Measurements from ENCODE around the gene SLC4A2.
A peak's percentile ranks its signal among the peaks of the same experiment; 100 is the strongest.
"Not testable (repeated sequence)": the region's sequence is repeated elsewhere in the genome, so short reads cannot be mapped to it uniquely, and the experiment has no call there.

SLC4A2 gene

DNA sequence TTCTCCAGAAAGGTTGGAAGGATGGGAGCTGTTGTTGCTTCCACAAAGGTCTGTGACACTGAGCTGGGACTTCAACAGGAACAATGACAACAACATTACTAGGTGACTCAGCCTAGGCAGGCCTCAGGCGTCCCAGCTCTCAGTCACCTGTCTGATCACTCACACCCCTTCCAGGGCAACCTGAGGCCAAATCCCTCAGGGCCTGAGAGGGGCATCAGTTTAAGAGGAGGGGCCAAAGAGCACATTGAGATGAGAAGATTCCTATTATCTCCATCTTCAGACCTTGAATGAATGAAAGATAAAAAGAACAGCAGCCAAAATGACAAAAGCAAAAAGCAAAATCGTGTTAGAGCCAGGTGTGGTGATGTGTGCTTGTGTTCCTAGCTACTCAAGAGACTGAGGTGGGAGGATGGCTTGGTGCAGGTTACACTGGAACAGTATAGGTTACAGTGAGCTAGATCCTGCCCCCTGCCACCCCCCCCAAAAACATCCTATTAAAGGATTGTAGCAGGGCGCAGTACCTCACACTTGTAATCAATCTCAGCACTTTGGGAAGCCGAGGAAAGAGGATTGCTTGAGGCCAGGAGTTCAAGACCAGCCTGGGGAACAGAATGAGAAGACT lies 34.8 kb upstream of the SLC4A2 start, which contains the start of gene ATG9B:
Gene ATG9B (minus strand): TSS at position 60 of the 622 bp plus-strand sequence. CDS start 71 bp downstream, outside the sequence.
- no peak for DNase-seq

DNA sequence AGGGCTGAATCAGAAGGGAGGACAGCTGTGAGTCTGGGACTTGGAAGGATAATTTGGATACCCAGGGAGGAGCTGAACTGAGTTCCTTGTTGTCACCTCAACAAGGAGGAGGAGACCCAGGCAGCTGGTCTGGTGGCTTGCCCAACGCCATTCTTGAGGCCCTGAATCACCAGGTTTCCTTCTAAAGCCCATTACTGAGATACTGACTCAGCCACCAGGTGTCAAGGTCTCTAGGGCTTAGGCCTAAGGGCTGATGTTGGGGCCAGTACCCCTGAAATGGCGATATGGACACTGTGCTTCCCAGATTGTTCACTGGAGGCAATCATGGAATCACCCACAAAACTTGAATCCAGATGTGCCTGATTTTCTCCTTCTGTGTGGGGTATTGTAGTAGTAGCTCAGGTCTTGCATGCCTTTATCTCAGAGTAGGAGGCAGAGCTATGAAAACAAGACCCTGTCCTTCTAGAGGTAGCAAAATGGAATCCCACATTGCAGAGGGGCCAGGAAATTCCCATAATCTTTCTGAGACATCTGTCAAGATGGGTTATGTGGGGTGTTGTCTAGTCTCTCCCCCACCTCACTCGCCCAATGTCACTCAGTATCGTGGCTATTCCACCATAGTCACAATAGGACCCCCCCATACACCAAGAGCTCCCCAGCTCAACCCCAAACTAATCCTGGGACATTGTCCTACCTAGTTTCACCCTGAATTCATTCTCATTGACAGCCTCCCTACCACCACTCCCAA lies 33.3 kb upstream of the SLC4A2 start:
- no peak for DNase-seq

DNA sequence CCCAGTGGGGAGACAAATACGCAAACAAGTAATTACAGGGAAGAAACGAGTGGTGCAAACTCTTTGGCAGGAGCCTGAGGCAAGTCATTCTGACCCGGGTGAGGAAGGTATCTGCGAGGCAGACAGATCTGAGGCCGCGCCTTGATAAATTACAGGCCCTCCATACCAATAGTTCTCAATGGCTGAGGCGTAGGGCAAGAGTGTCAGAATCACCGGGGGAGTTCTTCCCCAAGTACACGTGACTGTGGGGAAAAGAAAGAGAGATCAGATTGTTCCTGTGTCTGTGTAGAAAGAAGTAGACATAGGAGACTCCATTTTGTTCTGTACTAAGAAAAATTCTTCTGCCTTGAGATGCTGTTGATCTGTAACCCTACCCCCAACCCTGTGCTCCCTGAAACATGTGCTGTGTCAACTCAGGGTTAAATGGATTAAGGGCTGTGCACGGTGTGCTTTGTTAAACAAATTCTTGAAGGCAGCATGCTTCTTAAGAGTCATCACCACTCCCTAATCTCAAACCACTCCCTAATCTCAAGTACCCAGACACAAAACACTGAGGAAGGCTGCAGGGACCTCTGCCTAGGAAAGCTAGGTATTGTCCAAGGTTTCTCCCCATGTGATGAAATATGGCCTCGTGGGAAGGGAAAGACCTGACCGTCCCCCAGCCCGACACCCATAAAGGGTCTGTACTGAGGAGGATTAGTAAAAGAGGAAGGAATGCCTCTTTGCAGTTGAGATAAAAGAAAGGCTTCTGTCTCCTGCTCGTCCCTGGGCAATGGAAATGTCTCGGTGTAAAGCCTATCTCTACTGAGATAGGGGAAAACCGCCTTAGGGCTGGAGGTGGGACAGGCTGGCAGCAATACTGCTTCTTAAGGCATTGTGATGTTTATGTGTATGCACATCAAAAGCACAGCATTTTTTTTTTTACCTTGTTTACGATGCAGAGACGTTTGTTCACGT lies 32.3 kb upstream of the SLC4A2 start:
- not testable (repeated sequence) for DNase-seq

DNA sequence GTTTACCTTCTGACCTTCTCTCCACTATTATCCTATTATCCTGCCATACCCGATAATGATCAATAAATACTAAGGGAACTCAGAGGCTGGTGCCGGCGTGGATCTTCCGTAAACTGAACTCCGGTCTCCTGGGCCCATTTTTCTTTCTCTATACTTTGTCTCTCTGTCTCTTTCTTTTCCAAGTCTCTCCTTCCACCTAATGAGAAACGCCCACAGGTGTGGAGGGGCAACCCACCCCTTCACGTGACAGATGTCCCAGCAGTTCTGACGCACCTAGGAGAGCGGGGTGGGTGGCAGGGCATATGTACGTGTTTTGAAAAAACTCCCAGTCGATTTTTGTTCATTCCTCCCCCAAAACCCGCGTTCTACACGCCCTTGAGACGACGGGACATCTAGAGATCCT lies 31.7 kb upstream of the SLC4A2 start:
- DNase-seq: not testable (repeated sequence)

DNA sequence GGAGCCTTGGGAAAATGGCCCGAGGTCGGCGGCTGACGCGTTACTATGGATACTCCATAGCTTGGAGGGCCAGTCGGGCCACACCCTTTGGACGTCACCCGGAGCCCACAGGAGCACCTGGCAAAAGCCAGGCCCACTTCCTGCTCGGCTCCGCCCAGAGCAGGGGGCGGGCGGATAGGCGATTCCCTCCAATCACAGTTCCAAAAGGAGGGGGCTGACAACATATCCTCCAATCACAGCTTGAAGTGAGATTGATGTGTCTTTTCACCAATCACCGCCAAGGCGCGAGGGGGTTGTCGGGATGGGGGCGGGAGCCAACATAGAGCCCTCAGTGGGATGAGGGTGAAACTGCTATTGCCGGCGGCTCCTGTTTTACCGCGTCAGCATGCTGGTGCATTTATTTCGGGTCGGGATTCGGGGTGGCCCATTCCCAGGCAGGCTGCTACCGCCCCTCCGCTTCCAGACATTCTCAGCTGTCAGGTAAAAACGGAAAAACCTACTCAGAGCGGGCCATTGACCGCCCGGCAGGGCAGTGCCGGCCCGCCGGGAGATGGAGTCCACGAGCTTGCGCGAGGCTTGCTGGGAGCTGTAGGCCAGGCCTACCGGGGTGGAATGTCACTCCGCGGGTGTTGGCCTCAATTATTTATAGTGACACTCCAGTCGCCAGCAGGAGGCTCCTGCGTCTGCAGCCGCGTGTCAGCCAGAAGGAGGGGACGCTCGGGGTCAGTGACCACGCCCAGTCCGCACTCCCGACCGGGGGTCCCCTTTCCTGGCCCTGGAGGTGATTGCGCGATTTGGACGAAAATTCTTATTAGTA lies 31.1 kb upstream of the SLC4A2 start, which contains the start of gene ABCB8:
Gene ABCB8 (plus strand): TSS at position 320 of the 817 bp plus-strand sequence. CDS start 66 bp downstream, at position 386.
- peak; percentile 98 for DNase-seq

DNA sequence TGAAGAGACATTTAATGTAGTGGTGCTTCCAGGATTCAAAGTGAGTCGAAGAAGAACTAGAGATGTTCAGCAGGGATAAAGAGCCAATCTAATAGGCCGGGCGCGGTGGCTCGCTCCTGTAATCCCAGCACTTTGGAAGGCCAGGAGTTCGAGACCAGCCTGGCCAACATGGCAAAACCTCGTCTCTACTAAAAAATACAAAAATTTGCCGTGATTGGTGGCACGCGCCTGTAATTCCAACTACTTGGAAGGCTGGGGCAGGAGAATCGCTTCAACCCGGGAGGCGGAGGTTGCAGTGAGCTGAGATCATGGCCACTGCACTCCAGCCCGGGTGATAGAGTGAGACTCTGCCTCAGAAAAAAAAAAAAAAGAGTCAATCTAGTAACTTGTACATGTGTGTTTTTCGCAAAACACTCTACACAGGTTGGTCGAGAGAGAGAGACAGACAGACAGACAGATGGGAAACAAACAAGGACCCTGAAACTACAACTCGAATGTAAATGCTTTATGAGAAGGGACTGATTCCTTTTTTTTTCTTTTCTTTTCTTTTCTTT lies 30.4 kb upstream of the SLC4A2 start:
- DNase-seq: no peak

DNA sequence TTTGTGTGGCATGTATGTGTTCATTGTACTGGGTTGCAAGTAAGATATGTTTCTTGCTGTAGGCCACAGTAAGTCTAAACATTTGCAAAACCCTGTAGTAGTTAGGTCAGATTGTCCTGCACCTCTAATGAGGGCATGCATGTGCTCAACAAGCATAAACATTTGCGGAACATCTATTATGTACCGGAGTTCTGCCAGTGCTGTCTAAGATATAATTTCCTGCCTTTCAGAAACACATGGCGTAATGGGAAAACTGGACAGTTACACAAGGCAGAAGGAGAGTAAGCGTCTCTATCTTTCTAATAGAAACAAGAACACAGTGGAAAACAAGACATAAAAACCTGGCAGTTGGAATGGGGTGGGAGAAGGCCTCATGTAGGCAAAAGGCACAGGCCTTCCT lies 28.4 kb upstream of the SLC4A2 start:
- DNase-seq: no peak

DNA sequence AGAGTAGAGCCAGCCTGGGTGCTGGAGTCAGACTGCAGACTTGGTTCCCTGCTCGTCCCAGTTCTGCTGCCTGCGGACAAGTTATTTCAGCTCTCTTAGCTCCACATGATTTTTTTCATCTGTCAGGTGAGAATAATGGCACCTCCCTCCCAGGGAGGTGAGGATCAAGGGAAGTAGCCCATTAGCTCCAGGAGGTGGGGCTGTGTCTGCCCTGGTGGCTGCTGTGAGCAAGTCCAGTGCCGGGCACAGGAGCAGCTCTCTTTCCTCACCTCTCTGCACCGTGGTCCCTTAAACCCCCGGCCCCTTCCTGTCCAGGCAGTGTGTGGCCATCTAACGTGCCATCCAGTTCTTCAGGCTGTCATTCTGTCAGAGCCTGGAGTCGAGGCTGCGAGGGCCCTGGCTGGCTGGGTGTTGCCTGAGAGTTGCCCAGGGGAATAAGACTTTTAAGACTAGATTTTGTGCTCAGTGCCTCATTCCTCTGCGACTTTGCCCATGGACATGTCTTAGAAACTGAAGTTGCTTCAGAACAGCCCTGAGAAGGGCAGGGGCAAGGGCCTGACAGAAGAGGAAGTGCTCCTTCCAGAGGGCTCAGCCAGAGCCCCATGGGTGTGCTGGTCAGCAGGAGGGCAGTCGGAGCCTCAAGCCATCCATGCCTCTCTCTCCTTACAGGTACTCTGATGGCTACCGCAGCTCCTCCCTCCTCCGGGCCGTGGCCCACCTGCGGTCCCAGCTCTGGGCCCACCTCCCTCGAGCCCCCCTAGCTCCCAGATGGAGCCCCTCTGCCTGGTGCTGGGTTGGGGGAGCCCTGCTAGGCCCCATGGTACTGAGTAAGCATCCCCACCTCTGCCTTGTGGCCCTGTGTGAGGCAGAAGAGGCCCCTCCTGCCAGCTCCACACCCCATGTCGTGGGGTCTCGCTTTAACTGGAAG lies 26.2 kb upstream of the SLC4A2 start:
- DNase-seq: no peak

DNA sequence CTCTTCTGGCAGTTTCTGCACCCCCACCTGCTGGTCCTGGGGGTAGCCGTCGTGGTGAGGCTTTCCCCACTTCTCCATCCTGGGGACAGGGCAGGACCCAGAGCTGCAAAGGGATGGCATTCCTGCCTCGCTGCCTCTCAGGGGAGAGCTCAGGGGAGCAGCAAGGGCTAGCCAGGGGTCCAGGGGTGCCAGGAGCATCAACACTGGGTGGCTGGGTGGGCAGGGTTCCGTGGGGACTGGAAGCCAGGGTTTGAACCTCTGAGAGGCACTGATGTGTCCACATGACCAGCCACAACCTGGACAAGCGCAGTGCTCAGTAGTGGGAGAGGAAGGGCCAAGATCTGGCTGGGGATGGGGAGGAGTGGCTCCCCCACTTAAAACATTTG lies 25.5 kb upstream of the SLC4A2 start:
- no peak for DNase-seq

DNA sequence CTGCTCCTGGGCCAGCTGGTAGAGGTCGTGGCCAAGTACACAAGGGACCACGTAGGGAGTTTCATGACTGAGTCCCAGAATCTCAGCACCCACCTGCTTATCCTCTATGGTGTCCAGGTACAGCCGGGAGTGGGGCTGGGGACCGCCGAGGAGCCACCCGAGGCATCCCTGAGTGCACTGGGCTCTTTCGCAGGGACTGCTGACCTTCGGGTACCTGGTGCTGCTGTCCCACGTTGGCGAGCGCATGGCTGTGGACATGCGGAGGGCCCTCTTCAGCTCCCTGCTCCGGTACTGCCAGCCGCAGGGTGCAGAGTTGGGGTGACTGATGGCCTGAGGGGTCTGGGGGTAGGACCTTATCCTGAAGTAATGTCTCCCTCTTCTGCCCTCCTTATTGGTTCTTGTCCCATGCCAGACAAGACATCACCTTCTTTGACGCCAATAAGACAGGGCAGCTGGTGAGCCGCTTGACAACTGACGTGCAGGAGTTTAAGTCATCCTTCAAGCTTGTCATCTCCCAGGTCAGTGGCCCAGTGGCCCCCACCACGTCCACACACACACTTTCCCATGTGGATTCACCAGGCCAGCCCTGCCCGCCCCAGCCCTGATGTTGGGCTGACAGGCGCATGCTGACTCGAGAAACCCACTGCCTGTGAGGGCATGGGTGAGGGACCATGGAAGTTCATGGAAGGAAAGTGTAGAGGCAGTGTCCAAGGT lies 24.9 kb upstream of the SLC4A2 start:
- no peak for DNase-seq

DNA sequence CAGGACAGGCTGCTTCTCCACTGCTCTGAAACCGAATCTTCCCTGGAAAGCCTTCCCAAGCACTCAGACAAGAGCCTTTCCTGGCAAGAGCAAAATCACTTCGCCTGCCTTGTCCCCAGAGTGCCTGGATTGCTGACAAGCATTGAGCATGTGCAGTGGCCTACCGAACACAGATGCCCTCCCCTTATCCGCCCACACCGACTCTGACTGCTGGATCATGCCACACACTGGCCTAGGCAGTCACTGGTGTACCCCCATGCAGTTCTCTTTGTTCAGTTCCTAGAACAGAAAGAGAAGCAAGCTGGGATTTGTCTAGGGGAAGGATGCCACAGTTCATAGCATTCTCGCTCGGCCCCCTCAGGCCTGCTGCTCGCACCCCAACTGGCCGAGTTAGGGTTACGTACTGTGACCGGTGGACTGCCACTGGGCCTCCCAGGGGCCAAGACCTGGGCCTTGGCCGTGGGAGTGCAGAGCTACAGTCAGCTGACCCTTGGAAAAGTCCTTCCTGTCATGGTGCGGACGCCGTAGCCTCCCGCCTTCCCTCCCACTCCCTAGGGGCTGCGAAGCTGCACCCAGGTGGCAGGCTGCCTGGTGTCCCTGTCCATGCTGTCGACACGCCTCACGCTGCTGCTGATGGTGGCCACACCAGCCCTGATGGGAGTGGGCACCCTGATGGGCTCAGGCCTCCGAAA lies 24.2 kb upstream of the SLC4A2 start:
- DNase-seq: no peak

DNA sequence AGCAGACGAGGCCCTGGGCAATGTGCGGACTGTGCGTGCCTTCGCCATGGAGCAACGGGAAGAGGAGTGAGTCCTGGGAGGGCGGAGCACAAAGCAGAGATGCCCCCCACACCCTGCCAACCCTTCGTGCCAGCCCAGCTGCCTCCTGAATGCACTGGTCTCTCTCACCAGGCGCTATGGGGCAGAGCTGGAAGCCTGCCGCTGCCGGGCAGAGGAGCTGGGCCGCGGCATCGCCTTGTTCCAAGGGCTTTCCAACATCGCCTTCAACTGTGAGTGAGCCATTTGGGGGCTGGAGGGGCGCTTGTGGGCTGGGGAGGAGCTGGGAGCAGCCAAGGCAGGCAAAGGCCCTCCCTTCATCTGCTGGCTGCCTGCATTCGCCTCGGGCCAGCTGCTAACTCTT lies 23.5 kb upstream of the SLC4A2 start:
- no peak for DNase-seq

DNA sequence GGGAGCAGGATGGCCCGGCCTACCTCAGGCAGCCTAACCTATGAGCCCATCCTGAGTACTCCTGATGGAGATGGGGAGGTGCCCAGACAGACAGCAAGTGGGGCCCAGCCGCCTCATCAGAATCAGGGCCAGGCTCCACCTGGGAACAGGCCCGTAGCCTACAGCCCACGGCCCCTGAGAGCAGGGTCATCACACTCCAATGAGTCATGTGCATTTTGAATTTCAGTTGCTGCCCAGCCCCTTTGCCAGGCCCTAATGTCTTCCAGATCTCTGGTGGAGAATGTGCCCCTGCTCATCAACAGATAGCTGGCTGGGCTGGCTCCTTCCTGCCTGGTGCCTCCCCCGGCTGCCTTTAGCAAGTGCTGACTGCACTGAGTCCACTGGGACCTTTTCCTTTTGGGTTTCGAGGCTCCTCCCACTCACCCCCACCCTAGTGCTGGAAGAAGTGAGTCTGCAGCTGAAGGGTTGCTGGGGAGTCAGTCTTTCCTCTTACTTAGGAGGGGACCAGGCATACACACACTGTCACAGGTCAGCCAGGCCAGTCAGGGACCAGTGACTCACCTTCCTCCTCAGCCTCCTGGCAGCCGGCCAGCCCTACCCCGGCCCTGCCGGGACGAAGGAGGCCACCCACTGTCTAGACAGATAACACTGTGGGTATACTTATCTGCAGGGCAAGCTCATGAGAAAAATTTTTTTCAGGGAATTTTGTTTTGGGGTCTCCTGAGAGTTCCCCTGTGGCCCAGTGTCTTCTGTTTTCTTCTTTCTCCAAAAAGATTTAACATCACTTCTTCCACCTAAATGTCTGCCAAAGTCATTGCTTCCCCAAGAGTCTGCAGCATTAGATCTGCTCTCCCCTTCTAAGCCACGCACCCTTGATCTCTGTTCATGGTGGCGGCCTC lies 20.2 kb upstream of the SLC4A2 start:
- DNase-seq: peak; percentile 11

DNA sequence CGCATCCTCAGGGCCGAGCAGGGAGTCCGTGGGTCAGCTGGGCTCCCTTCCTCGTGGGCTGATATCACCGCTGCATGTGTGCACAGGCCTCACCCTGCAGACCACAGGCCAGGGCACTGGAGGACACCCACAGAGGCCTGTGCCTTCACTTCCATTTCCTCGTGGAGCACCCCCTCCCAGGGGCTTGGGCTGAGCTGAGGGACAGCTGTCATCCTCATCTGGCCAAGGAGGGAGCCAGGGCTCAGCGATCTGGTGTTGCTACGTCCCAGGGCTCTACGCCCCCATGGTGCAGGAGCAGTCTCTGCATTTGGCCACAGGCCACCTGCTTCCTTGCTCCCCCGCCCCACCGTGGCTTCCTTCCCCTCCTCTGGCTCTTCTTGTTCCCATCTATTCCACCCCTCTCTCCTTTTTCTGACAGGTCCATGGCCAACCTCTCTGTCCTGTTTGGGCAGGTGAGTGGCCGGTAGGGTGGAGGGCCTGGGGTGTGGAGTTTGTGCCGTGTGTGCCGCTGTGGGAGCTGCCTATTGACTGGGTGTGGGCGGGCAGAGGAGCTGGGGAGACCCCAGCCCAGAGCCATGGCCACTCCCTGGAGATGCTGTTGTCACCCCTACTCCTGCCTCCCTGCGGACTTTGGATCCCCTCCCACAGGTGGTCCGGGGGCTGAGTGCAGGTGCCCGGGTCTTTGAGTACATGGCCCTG lies 19.4 kb upstream of the SLC4A2 start:
- no peak for DNase-seq

DNA sequence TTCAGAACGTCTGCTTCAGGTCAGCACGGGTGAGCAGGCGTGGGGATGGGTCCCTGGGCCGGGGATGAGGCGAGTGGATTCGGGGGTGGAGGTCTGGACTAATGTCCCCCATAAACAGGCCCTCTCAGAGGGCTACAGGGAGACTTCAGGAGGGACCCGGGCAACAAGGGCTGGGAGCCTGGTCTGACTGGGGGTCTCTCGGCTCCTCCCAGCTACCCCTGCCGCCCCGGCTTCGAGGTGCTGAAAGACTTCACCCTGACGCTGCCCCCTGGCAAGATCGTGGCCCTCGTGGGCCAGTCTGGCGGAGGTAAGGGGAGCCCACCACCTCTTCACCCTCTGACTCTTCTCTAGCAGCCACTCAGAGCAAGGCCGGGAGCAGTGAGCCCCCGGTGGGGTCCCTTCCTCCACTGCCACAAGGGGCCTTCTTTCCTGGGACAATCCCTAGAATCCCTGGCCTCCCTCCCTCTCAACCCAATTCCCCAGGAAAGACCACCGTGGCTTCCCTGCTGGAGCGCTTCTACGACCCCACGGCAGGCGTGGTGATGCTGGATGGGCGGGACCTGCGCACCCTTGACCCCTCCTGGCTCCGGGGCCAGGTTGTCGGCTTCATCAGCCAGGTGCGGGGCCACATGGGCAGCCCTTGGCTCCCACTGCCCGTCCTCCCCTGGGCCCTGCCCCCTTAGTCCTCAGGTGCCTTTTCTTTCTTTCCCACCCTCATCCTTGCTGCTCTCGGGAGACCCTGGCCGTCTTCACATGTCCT lies 18.6 kb upstream of the SLC4A2 start:
- no peak for DNase-seq

DNA sequence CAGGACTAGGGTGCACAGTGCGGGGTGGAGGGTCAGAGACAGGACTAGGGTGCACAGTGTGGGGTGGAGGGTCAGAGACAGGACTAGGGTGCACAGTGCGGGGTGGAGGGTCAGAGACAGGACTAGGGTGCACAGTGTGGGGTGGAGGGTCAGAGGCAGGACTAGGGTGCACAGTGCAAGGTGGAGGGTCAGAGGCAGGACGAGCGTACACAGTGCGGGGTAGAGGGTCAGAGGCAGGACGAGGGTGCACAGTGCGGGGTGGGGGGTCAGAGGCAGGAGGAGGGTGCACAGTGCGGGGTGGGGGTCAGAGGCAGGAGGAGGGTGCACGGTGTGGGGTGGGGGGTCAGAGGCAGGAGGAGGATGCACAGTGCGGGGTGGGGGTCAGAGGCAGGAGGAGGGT lies 15.9 kb upstream of the SLC4A2 start:
- not testable (repeated sequence) for DNase-seq

DNA sequence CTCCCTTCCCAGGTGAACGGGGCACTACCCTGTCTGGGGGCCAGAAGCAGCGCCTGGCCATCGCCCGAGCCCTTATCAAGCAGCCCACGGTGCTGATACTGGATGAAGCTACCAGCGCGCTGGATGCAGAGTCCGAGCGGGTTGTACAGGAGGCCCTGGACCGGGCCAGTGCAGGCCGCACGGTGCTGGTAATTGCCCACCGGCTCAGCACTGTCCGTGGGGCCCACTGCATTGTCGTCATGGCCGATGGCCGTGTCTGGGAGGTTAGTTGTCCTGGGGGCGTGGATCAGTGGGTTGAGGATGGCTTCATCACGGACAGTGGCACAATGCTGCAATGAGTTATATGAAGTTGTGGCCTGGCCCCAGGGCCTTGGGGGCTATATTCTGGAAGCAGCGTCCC lies 15.4 kb upstream of the SLC4A2 start:
- DNase-seq: no peak

Measured in COR-L47 (cell line).